Measurements from ENCODE around the gene PRR30.

Gene PRR30

DNA sequence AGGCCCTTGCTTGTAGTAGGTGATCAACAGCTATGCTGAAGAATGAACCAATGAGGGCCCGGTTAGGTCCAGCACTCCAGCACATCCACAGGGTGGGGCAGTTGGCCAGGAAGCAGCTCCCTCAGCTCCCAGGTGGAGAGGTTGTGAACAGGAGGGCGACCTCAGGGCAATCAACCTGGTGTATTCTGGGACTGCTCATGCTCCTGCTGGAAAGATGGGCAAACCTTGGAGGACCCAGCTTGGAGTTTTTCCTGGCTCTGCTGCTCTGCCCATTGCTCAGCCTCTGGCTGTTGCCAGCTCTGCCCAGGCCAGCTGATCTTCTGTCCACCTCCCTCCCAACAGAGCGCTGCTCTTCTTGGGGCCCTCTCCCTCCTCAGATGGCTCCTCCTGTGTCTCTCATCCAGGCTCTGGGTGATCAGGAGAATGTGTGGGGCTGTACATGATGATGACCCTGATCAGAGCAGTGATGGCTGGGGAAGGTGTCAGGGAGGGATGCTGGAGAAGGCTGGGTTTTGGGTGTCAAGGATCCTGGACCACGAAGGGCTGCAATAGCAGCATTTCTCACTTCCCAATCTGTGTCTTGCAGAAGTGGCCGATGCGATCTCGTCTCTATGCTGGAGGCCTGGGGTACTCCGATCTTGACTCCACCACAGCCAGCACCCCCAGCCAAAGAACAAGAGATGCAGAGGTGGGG lies 13.0 kb upstream of the PRR30 start:
- TF ChIP-seq, protein P1, sequence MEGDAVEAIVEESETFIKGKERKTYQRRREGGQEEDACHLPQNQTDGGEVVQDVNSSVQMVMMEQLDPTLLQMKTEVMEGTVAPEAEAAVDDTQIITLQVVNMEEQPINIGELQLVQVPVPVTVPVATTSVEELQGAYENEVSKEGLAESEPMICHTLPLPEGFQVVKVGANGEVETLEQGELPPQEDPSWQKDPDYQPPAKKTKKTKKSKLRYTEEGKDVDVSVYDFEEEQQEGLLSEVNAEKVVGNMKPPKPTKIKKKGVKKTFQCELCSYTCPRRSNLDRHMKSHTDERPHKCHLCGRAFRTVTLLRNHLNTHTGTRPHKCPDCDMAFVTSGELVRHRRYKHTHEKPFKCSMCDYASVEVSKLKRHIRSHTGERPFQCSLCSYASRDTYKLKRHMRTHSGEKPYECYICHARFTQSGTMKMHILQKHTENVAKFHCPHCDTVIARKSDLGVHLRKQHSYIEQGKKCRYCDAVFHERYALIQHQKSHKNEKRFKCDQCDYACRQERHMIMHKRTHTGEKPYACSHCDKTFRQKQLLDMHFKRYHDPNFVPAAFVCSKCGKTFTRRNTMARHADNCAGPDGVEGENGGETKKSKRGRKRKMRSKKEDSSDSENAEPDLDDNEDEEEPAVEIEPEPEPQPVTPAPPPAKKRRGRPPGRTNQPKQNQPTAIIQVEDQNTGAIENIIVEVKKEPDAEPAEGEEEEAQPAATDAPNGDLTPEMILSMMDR (IDR thresholded peaks at IDR 0.05; ENCODE audit: low read depth, low read length), result no peak
- H3K4me3 ChIP-seq (ENCODE audit: low read depth, low read length), result no peak overlapping the region

DNA sequence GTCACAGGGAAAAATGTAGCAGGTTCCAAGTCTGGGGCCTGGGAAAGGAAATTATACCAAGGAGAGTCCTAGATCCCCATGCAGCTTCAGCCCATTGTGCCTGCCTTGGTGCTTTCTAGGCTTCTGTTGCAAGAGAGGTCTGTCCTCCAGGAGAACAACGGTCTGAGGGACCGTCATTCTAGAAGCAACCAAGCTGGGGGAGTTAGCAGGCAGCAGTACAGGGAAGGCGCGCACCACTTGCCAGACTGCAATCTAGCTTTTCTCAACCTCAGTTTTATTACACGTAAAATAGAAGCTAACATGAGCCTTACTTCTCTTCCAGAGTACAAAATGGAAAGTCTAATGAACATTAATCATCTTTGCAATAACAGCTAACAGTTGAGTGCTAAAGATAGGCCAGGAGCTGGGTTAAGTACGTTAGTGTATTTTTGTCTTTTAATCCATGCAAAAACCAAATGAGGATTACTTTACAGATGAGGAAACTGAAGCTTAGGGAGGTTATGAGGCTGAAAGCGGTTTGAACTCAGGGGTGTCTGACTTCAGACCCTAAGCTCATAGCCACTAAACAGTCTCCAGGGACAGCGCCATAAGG lies 11.5 kb upstream of the PRR30 start:
- TF ChIP-seq, protein P1 (IDR thresholded peaks at IDR 0.05; ENCODE audit: low read depth, low read length), result no peak
- no peak overlapping the region for H3K4me3 ChIP-seq (ENCODE audit: low read depth, low read length)

DNA sequence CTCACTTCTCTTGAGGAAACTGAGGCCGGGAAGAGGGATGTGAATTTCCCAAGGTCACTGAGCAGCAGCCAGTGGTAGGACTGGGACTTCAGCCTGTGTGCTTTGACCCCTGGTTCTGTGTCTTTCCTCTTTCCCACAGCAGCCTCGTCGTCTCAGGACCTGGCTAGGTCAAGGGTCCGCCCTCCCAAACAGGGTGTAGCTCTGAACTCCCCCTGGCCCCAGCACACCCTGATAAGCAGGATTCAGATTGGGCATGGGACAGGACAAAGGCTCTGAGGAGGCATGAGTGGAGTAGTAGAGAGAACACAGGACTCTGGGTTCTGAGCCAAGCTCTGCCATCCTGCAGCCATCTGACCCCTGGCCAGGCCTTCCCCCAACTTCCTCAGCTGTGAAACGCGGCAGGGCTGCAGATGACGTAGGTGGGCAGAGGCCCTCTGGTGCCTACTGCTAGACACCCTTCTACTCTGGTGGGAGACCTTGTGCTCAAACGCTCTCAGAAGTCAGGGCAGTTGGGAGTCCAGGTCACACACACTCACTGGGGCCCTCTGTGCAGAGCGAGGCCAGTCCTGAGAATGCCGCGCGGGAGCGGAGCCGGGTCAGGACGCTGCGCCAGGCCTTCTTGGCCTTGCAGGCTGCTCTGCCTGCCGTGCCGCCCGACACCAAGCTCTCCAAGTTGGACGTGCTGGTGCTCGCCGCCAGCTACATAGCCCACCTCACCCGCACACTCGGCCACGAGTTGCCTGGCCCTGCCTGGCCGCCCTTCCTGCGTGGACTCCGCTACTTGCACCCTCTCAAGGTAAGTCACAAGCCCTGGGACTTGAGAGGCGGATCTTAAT lies 10.6 kb upstream of the PRR30 start:
- no peak overlapping the region for H3K4me3 ChIP-seq (ENCODE audit: low read depth, low read length)
- TF ChIP-seq, protein P1 (IDR thresholded peaks at IDR 0.05; ENCODE audit: low read depth, low read length), result no peak

DNA sequence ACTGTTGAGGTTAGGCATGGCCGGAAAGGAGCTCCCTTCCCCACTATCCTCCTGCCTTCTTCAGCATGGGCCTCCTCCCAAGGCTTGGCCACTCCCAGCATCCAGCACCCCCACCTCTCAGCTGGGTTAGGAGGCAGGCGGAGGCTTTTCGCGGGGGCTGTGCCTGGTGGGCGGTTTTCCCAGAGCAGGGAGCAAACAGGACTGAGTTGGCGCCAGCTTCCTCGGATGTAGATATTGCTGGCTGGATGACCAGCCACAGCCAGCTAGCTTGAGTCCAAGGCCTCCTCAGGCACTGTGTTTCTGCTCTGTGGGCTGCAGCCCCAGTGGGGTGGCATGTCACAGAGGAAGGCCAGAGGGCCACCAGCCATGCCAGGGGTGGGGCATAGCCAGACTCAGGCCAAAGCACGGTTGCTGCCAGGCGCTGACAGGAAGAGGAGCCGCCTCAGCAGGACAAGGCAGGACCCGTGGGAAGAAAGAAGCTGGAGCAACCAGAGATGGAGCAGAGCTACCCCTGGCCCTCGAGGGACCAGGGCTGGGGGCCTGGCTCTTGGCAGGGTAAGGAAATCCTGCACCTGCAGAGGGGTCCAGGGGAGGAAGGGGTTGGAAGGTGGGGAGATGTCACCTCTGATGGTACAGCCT lies 9.7 kb upstream of the PRR30 start, which contains the start of gene TCF23:
TCF23 (plus strand) TSS at position 204 of the 639 bp plus-strand sequence; CDS start at position 334, 130 bp downstream.
- TF ChIP-seq, protein P1 (IDR thresholded peaks at IDR 0.05; ENCODE audit: low read depth, low read length), result no peak
- H3K4me3 ChIP-seq (ENCODE audit: low read depth, low read length), result no peak within 1 kb of the TSS

DNA sequence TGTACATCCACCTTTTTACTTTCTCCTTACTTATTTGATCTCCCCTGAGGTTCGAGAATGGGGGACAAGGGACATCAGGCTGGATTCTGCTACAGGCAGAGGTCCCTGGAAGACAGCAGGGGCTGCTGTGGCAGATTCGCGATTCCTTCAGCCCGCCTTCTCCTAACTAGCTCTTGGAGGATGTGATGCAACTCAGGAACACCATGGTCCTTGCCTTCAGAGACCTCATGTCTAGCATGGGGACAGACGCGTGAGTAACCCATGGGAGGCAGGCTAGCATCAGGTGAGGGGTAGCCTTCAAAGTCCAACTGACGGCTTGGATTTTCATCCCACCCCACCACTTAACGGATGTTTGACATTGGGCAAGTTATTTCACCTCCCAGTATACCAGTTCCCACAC lies 8.7 kb upstream of the PRR30 start:
- H3K4me3 ChIP-seq (ENCODE audit: low read depth, low read length), result no peak overlapping the region
- TF ChIP-seq, protein P1 (IDR thresholded peaks at IDR 0.05; ENCODE audit: low read depth, low read length), result no peak

DNA sequence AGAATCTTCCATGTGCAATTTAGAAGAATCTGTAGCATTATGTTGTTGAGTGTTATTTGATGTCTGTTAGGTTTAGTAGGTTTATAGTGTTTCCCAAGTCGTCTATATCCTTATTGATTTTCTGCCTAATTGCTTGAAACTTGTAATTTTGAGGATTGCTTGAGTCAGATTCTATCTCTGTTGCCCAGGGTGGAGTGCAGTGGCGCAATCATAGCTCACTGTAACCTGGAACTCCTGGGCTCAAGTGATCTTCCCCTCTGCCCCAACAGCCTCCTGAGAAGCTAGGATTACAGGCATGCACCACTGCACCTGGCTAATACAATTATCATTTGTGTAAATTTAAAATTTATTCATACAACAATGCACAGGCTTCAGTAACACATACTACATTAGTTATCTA lies 6.5 kb upstream of the PRR30 start:
- TF ChIP-seq, protein P1 (IDR thresholded peaks at IDR 0.05; ENCODE audit: low read depth, low read length), result no peak
- H3K4me3 ChIP-seq (ENCODE audit: low read depth, low read length), result no peak overlapping the region
